ENCODE data around the gene PCMT1. TPM values are rescaled to one million over a fixed set of nuclear protein-coding genes. Genes with fewer than 3 reads are reported as not detected.

Gene PCMT1
- total and polyA plus RNA-seq, 9 of the 15 experiments (the other 6 are each of a cell fraction or from before 2014, with no cell fraction given), result 217 to 541 (median 327) TPM

- TF ChIP-seq, protein P1, sequence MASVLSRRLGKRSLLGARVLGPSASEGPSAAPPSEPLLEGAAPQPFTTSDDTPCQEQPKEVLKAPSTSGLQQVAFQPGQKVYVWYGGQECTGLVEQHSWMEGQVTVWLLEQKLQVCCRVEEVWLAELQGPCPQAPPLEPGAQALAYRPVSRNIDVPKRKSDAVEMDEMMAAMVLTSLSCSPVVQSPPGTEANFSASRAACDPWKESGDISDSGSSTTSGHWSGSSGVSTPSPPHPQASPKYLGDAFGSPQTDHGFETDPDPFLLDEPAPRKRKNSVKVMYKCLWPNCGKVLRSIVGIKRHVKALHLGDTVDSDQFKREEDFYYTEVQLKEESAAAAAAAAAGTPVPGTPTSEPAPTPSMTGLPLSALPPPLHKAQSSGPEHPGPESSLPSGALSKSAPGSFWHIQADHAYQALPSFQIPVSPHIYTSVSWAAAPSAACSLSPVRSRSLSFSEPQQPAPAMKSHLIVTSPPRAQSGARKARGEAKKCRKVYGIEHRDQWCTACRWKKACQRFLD (CRISPR knock-in tag; IDR thresholded peaks at IDR 0.05), result peak; percentile 62; the same call in 1 of the 2 replicates
- TF ChIP-seq HDAC3 (IDR thresholded peaks at IDR 0.05; ENCODE audit: borderline replicate concordance, partially characterized antibody) (no peak), ATF7 (IDR thresholded peaks at IDR 0.05) (peak; percentile 66), NELFE (IDR thresholded peaks at IDR 0.05; ENCODE audit: insufficient read depth, insufficient read length) (no peak), MLX (CRISPR knock-in tag; conservative IDR thresholded peaks at IDR 0.05) (no peak), E2F6 (IDR thresholded peaks at IDR 0.05; ENCODE audit: borderline replicate concordance in 1 of 2, extremely low read depth in 1 of 2, insufficient read depth in 1 of 2, insufficient read length in 1 of 2, low read depth in 1 of 2, low read length in 1 of 2, poor library complexity in 1 of 2, severe bottlenecking in 1 of 2) (peak; percentile 46 to 81), ZNF316 (IDR thresholded peaks at IDR 0.05) (peak; percentile 92), SRSF3 (IDR thresholded peaks at IDR 0.05; ENCODE audit: insufficient read depth, low read length) (no peak), HMG20A (CRISPR knock-in tag; conservative IDR thresholded peaks at IDR 0.05) (no peak), ZNF165 (CRISPR knock-in tag; IDR thresholded peaks at IDR 0.05; ENCODE audit: borderline replicate concordance) (no peak), HEY1 (CRISPR knock-in tag; IDR thresholded peaks at IDR 0.05; ENCODE audit: borderline replicate concordance) (no peak), ARID3B (CRISPR knock-in tag; IDR thresholded peaks at IDR 0.05; ENCODE audit: borderline replicate concordance) (no peak), PCBP2 (IDR thresholded peaks at IDR 0.05; ENCODE audit: low read depth, low read length, poor library complexity, severe bottlenecking) (no peak), FOXA1 (IDR thresholded peaks at IDR 0.05; ENCODE audit: borderline replicate concordance) (no peak)
- TF ChIP-seq, protein P2, sequence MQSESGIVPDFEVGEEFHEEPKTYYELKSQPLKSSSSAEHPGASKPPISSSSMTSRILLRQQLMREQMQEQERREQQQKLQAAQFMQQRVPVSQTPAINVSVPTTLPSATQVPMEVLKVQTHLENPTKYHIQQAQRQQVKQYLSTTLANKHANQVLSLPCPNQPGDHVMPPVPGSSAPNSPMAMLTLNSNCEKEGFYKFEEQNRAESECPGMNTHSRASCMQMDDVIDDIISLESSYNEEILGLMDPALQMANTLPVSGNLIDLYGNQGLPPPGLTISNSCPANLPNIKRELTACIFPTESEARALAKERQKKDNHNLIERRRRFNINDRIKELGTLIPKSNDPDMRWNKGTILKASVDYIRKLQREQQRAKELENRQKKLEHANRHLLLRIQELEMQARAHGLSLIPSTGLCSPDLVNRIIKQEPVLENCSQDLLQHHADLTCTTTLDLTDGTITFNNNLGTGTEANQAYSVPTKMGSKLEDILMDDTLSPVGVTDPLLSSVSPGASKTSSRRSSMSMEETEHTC (IDR thresholded peaks at IDR 0.05), result no peak; the same call in 1 of the 2 replicates
- TF ChIP-seq, protein P3, sequence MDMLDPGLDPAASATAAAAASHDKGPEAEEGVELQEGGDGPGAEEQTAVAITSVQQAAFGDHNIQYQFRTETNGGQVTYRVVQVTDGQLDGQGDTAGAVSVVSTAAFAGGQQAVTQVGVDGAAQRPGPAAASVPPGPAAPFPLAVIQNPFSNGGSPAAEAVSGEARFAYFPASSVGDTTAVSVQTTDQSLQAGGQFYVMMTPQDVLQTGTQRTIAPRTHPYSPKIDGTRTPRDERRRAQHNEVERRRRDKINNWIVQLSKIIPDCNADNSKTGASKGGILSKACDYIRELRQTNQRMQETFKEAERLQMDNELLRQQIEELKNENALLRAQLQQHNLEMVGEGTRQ (CRISPR knock-in tag; IDR thresholded peaks at IDR 0.05), result no peak
These were observed 3.2 kb upstream of the PCMT1 start, which contains the start of gene NUP43 (continued) for GRCh38 chr6:149746147-149746946.
